HepG2 (cell line): ENCODE data around the gene AIF1. TPM values are rescaled to one million over a fixed set of nuclear protein-coding genes. Genes with fewer than 3 reads are reported as not detected.

Source experiments
- FOSL1 ChIP-seq: sonication (generic); formaldehyde crosslinking; IDR thresholded peaks from 2 replicates; pipeline ENCODE4 v1.9.0; 2021; ENCODE audit warnings: missing genetic modification reagents, borderline replicate concordance
- FOXJ3 ChIP-seq: sonication (generic); formaldehyde crosslinking; IDR thresholded peaks from 2 replicates; pipeline ENCODE4 v1.4.0; 2020; ENCODE audit warnings: missing genetic modification reagents, mild to moderate bottlenecking, borderline replicate concordance
- HNRNPLL ChIP-seq: fragments of 200-400 bp; formaldehyde crosslinking; IDR thresholded peaks from 2 replicates; pipeline ENCODE4 v1.6.1; 2017; ENCODE audit warnings: mild to moderate bottlenecking, low read depth, low read length; ENCODE audit not compliant: poor library complexity, severe bottlenecking
- KLF6 ChIP-seq: IDR thresholded peaks from 2 replicates; pipeline ENCODE4 v1.8.0; 2016; ENCODE audit warnings: missing biosample characterization, missing genetic modification reagents
- PAXIP1 ChIP-seq: sonication (generic); formaldehyde crosslinking; conservative IDR thresholded peaks from 2 replicates; pipeline ENCODE4 v1.4.0; 2020; ENCODE audit warnings: mild to moderate bottlenecking, missing genetic modification reagents, moderate library complexity
- POLR2G ChIP-seq: fragments of 200-400 bp; formaldehyde crosslinking; IDR thresholded peaks from 2 replicates; pipeline ENCODE4 v1.6.1; 2018; ENCODE audit warnings: mild to moderate bottlenecking, low read depth, low read length, moderate library complexity
- SRSF1 ChIP-seq: fragments of 200-400 bp; formaldehyde crosslinking; optimal IDR thresholded peaks from 2 replicates; pipeline ENCODE3; 2017; ENCODE audit warnings: mild to moderate bottlenecking, low read depth, low read length, moderate library complexity
- TRIM24 ChIP-seq: sonication (generic); formaldehyde crosslinking; IDR thresholded peaks from 2 replicates; pipeline ENCODE4 v1.8.0; 2022; ENCODE audit warnings: mild to moderate bottlenecking, missing genetic modification reagents
- ZEB1 ChIP-seq: IDR thresholded peaks from 2 replicates; pipeline ENCODE4 v1.6.1; 2012; ENCODE audit warnings: mild to moderate bottlenecking, low read depth, inconsistent platforms; ENCODE audit not compliant: insufficient replicate concordance
- ZNF253 ChIP-seq: sonication (generic); formaldehyde crosslinking; IDR thresholded peaks from 2 replicates; pipeline ENCODE4 v1.8.0; 2022; ENCODE audit warnings: mild to moderate bottlenecking, missing genetic modification reagents, borderline replicate concordance
- ZNF737 ChIP-seq: sonication (generic); formaldehyde crosslinking; IDR thresholded peaks from 2 replicates; pipeline ENCODE4 v1.5.0; 2020; ENCODE audit warnings: missing genetic modification reagents, mild to moderate bottlenecking, borderline replicate concordance
- ZSCAN30 ChIP-seq: sonication (generic); formaldehyde crosslinking; IDR thresholded peaks from 2 replicates; pipeline ENCODE4 v1.5.0; 2020; ENCODE audit warnings: mild to moderate bottlenecking, missing genetic modification reagents
- polyA plus RNA-seq, 8 experiments: library from polyadenylated mRNA; depleted of rRNA in 3 of 8; stranded (reverse) in 7 of 8; unstranded in 1 of 8; fragments of >200 nt; fragmentation: Illumina TruSeq in 4 of 8; extraction: Trizol in 4 of 8; gene quantifications; 2 replicates each; pipeline versions ENCODE4 v1.2.1 to v1.2.3, GENCODE V29; 2011 to 2016; ENCODE audit warnings: low read depth in 4 of 8, missing spikeins in 1 of 8, mixed read lengths in 1 of 8; ENCODE audit not compliant: insufficient read depth in 1 of 8
- total RNA-seq, 5 experiments: library from RNA; depleted of rRNA; stranded (reverse); fragments of >200 nt; fragmentation: Illumina TruSeq; extraction: Trizol; gene quantifications; 2 replicates each; pipeline ENCODE4 v1.2.3, GENCODE V29; 2016; ENCODE audit warnings: low read depth in 1 of 5
- TF ChIP-seq, protein P1 (sequence below): sonication (generic); formaldehyde crosslinking; IDR thresholded peaks from 2 replicates; pipeline ENCODE4 v1.4.0; 2020; ENCODE audit warnings: low read depth, missing genetic modification reagents
- TF ChIP-seq, protein P2 (sequence below): sonication (generic); formaldehyde crosslinking; IDR thresholded peaks from 2 replicates; pipeline ENCODE4 v1.9.0; 2022; ENCODE audit warnings: missing genetic modification reagents, mild to moderate bottlenecking, borderline replicate concordance

Gene AIF1
- total and polyA plus RNA-seq, 2 of the 13 experiments (the other 11 are each of a cell fraction or from before 2014, with no cell fraction given): 1.5 TPM; not detected in 1

DNA sequence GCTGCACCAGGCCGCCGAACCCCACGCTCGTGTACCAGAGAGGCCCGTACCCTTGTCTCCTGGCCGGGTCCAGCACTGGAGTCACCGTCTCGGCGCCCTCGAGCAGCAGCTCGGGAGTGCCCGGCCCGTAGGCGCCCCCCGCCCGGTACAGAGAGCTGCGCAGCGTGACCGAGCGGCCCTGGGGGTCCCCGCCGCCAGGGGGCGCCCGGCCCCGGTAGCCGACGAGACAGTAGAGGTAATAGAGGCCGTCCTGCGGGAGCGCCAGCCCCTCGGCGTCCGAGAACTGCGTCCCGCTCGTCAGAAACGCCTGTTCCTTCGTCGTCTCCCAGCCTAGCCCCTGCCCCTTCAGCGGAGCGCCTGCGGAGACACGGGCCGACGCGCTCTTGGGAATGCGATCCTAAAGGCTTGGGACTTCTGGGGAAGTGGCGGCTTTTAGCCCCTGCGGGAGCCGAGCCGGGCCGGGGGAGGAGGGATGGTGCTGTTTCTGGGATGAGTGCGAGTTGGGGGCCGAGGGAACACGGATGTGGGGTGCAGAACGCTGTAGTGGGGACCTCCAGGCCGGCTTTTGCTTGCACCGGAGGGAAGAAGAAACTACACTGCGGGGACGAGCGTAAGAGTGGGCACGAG is 34.1 kb upstream of the AIF1 start (continued):
- no peak for TF ChIP-seq ZEB1
- TF ChIP-seq TRIM24: no peak
- TF ChIP-seq, protein P1, sequence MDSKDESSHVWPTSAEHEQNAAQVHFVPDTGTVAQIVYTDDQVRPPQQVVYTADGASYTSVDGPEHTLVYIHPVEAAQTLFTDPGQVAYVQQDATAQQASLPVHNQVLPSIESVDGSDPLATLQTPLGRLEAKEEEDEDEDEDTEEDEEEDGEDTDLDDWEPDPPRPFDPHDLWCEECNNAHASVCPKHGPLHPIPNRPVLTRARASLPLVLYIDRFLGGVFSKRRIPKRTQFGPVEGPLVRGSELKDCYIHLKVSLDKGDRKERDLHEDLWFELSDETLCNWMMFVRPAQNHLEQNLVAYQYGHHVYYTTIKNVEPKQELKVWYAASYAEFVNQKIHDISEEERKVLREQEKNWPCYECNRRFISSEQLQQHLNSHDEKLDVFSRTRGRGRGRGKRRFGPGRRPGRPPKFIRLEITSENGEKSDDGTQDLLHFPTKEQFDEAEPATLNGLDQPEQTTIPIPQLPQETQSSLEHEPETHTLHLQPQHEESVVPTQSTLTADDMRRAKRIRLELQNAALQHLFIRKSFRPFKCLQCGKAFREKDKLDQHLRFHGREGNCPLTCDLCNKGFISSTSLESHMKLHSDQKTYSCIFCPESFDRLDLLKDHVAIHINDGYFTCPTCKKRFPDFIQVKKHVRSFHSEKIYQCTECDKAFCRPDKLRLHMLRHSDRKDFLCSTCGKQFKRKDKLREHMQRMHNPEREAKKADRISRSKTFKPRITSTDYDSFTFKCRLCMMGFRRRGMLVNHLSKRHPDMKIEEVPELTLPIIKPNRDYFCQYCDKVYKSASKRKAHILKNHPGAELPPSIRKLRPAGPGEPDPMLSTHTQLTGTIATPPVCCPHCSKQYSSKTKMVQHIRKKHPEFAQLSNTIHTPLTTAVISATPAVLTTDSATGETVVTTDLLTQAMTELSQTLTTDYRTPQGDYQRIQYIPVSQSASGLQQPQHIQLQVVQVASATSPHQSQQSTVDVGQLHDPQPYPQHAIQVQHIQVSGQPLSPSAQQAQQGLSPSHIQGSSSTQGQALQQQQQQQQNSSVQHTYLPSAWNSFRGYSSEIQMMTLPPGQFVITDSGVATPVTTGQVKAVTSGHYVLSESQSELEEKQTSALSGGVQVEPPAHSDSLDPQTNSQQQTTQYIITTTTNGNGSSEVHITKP: no peak
- no peak for TF ChIP-seq KLF6 (CRISPR knock-in tag)
- TF ChIP-seq, protein P2, sequence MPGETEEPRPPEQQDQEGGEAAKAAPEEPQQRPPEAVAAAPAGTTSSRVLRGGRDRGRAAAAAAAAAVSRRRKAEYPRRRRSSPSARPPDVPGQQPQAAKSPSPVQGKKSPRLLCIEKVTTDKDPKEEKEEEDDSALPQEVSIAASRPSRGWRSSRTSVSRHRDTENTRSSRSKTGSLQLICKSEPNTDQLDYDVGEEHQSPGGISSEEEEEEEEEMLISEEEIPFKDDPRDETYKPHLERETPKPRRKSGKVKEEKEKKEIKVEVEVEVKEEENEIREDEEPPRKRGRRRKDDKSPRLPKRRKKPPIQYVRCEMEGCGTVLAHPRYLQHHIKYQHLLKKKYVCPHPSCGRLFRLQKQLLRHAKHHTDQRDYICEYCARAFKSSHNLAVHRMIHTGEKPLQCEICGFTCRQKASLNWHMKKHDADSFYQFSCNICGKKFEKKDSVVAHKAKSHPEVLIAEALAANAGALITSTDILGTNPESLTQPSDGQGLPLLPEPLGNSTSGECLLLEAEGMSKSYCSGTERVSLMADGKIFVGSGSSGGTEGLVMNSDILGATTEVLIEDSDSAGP (CRISPR knock-in tag): peak; percentile 77; the same call in 1 of the 2 replicates
- 0 out of 2 replicates have a peak, but pooled peaks have one; percentile 9 for TF ChIP-seq PAXIP1 (CRISPR knock-in tag)
- peak; percentile 36; the same call in 1 of the 2 replicates for TF ChIP-seq POLR2G
- peak; percentile 81; the same call in 1 of the 2 replicates for TF ChIP-seq ZNF253 (CRISPR knock-in tag)
- no peak for TF ChIP-seq FOSL1 (CRISPR knock-in tag)
- peak; percentile 87 for TF ChIP-seq SRSF1
- TF ChIP-seq FOXJ3: 0 out of 2 replicates have a peak, but pooled peaks have one; percentile 23
- TF ChIP-seq HNRNPLL: peak; percentile 97
- no peak for TF ChIP-seq ZSCAN30 (CRISPR knock-in tag)
- peak; percentile 87; the same call in 1 of the 2 replicates for TF ChIP-seq ZNF737 (CRISPR knock-in tag)
